Psoas muscle (tissue), 8 donors: ENCODE results near the gene TMEM171. TPM values are rescaled to one million over a fixed set of nuclear protein-coding genes. Genes with fewer than 3 reads are reported as not detected.

Experiments
- ATAC-seq, 4 donors: fragments of 200-7000 bp; cut with Tn5 transposase; one replicate each; pipeline ENCODE4 v1.9.1; 2020; ENCODE audit warnings: moderate library complexity in 3 of 4, mild to moderate bottlenecking in 2 of 4
- DNase-seq, 2 donors: peaks; one replicate each; pipeline ENCODE4 v3.0.0-alpha.2; 2020
- H3K27ac ChIP-seq: fragments of 200-600 bp; one replicate; pipeline ENCODE4 v1.8.0; 2022
- H3K27me3 ChIP-seq, 3 donors: fragments of 200-600 bp in 1 of 3; one replicate each; pipeline versions ENCODE4 v1.6.1 to v1.8.0; 2013 to 2022; ENCODE audit warnings: low read length in 2 of 3, mild to moderate bottlenecking in 2 of 3, moderate library complexity in 1 of 3; ENCODE audit not compliant: insufficient read depth in 3 of 3
- H3K36me3 ChIP-seq, 2 donors: fragments of 200-600 bp in 1 of 2; one replicate each; pipeline versions ENCODE4 v1.6.1 to v1.8.0; 2013 to 2022; ENCODE audit warnings: low read depth in 1 of 2, mild to moderate bottlenecking in 1 of 2, moderate library complexity in 1 of 2; ENCODE audit not compliant: insufficient read depth in 1 of 2
- H3K4me1 ChIP-seq: fragments of 200-600 bp; one replicate; pipeline ENCODE4 v1.8.0; 2022
- H3K4me3 ChIP-seq: fragments of 200-600 bp; one replicate; pipeline ENCODE4 v1.8.0; 2022; ENCODE audit warnings: mild to moderate bottlenecking
- H3K9me3 ChIP-seq: fragments of 200-600 bp; one replicate; pipeline ENCODE4 v1.8.0; 2022
- CTCF ChIP-seq: fragments of 200-600 bp; IDR thresholded peaks from one replicate; pipeline ENCODE4 v1.8.0; 2022; ENCODE audit warnings: antibody characterized with exemption
- WGBS, 3 donors: extraction: QIAGEN DNeasy Blood & Tissue Kit; methylation state at CpG; one replicate each; pipeline versions ENCODE4 v1.1.6 to v1.1.7; 2013; 5-methylcytosine and 5-hydroxymethylcytosine counted together
- intact Hi-C, 2 donors: fragments of 100-400 bp; cut with DNase I; formaldehyde crosslinking; loops; one replicate each; pipeline versions ENCODE4 v1.11.0 to v1.14.2; 2022
- polyA plus RNA-seq, 3 donors: library from polyadenylated mRNA; stranded (reverse); fragments of 200-250 nt; gene quantifications; one replicate each; pipeline ENCODE4 v1.2.3, GENCODE V29; 2013
- total RNA-seq, 4 donors: library from RNA; stranded (reverse); fragmentation: NEBNext Ultra II Directional in 2 of 4; extraction: Animal tissue kit (Norgen Biotek cat#: 25700) in 2 of 4; gene quantifications; one replicate each; pipeline versions ENCODE4 v1.2.1 to v1.2.4, GENCODE V29; 2021 to 2023
- donor health status: healthy with polysubstance abuse.
- donor health status: DM: no; HTN: no; CAD: no; lungs with moderate emphysema.
- donor health status: Bipolar disorder and iron deficiency.
- donor health status: healthy.
- donor health status: DM: yes; HTN: yes; CAD: no.
- donor health status: DM: no; HTN: no; CAD: no.
- donor health status: DM: no; HTN: no; CAD: no.
- donor health status: DM: yes; HTN: yes; CAD: no.

The TMEM171 gene
- total and polyA plus RNA-seq, 7 donors, result 0.25 to 1.1 (median 0.48) TPM

- H3K9me3 ChIP-seq, result no peaks in the 10 kb centered on the region
- no peaks in the 10 kb centered on the region for H3K4me1 ChIP-seq
- no peaks in the 10 kb centered on the region for H3K36me3 ChIP-seq
- H3K4me3 ChIP-seq, result no peak overlapping the region
- H3K27me3 ChIP-seq, result peaks cover 0 to 4% (median 3%) of the 10 kb centered on the region in 3 donors
- DNase-seq, result no peak
- intact Hi-C loops, result no loop called here
- ATAC-seq, result peak in 1 of 4 donors; percentile 56
- peak; percentile 37 for TF ChIP-seq CTCF
- no peak overlapping the region for H3K27ac ChIP-seq
Measured at GRCh38 chr5:73170522-73170921, 50.1 kb downstream of the TMEM171 start.

- H3K4me3 ChIP-seq, result no peak overlapping the region
- no peak for DNase-seq
- H3K36me3 ChIP-seq, result no peaks in the 10 kb centered on the region
- H3K9me3 ChIP-seq, result no peaks in the 10 kb centered on the region
- ATAC-seq, result no peak
- H3K4me1 ChIP-seq, result no peaks in the 10 kb centered on the region
- no peak for TF ChIP-seq CTCF
- no peak overlapping the region for H3K27ac ChIP-seq
- intact Hi-C loops, result no loop called here
- H3K27me3 ChIP-seq, result peaks cover 0 to 4% (median 2%) of the 10 kb centered on the region in 3 donors
Measured at GRCh38 chr5:73171495-73171894, 51.1 kb downstream of the TMEM171 start.

- H3K9me3 ChIP-seq, result no peaks in the 10 kb centered on the region
- ATAC-seq, result no peak
- no peaks in the 10 kb centered on the region for H3K36me3 ChIP-seq
- intact Hi-C loops, result no loop called here
- WGBS, 3 donors, result 94 to 100% (median 95%) methylated on average over 5 of the region's 5 CpGs
- no peak within 1 kb of the TSS for H3K4me3 ChIP-seq
- peaks cover 0 to 2% (median 0%) of the 10 kb centered on the region in 3 donors for H3K27me3 ChIP-seq
- TF ChIP-seq CTCF, result no peak
- H3K4me1 ChIP-seq, result no peaks in the 10 kb centered on the region
- no peak within 1 kb of the TSS for H3K27ac ChIP-seq
- DNase-seq, result no peak
Measured at GRCh38 chr5:73172951-73173350, 52.6 kb downstream of the TMEM171 start, which contains the start of gene TMEM174. Gene TMEM174, plus strand, starts transcription at chr5:73173193. Its CDS starts 51 bp downstream, at chr5:73173244.

GRCh38 chr5:73174100-73174815, 53.9 kb downstream of the TMEM171 start:
- intact Hi-C loops, result no loop called here
- peaks cover 0 to 2% (median 0%) of the 10 kb centered on the region in 3 donors for H3K27me3 ChIP-seq
- H3K27ac ChIP-seq, result no peak overlapping the region
- no peaks in the 10 kb centered on the region for H3K9me3 ChIP-seq
- 32 to 41% (median 40%) methylated on average over 8 of the region's 8 CpGs for WGBS, 3 donors
- no peak for TF ChIP-seq CTCF
- H3K36me3 ChIP-seq, result no peaks in the 10 kb centered on the region
- ATAC-seq (no peak), DNase-seq (no peak)
- no peak overlapping the region for H3K4me3 ChIP-seq
- H3K4me1 ChIP-seq, result no peaks in the 10 kb centered on the region

GRCh38 chr5:73176250-73176649, 55.9 kb downstream of the TMEM171 start:
- ATAC-seq, result no peak
- Histone ChIP-seq H3K36me3 (no peaks in the 10 kb centered on the region), H3K4me1 (no peaks in the 10 kb centered on the region), H3K9me3 (no peaks in the 10 kb centered on the region), H3K27ac (no peak overlapping the region), H3K4me3 (no peak overlapping the region), H3K27me3 (peaks cover 0 to 2% (median 0%) of the 10 kb centered on the region in 3 donors)
- intact Hi-C loops, result no loop called here
- TF ChIP-seq CTCF, result no peak
- no peak for DNase-seq
- WGBS, 3 donors, result 78 to 87% (median 85%) methylated on average over 2 of the region's 2 CpGs
